Nephron progenitor cell (in vitro differentiated cells): ENCODE results near the gene AKR1D1.
"Not testable (repeated sequence)": the region's sequence is repeated elsewhere in the genome, so short reads cannot be mapped to it uniquely, and the experiment has no call there.

Experiments used
- DNase-seq: peaks from one replicate; pipeline ENCODE4 v3.0.0; 2021
- H3K27ac Mint-ChIP-seq: 2 replicates; pipeline ENCODE4 v1.8.0; 2021; ENCODE audit warnings: mild to moderate bottlenecking, moderate library complexity, mixed read lengths
- H3K27me3 Mint-ChIP-seq: 2 replicates; pipeline ENCODE4 v1.8.0; 2021; ENCODE audit warnings: mild to moderate bottlenecking, low read depth, mixed read lengths; ENCODE audit not compliant: poor library complexity
- H3K36me3 Mint-ChIP-seq: 2 replicates; pipeline ENCODE4 v1.8.0; 2021; ENCODE audit warnings: low read depth, mixed read lengths
- H3K4me1 Mint-ChIP-seq: 2 replicates; pipeline ENCODE4 v1.8.0; 2021; ENCODE audit warnings: mixed read lengths
- H3K4me3 Mint-ChIP-seq: 2 replicates; pipeline ENCODE4 v1.8.0; 2021; ENCODE audit warnings: mild to moderate bottlenecking, moderate library complexity, mixed read lengths
- H3K9me3 Mint-ChIP-seq: 2 replicates; pipeline ENCODE4 v1.8.0; 2021; ENCODE audit warnings: mild to moderate bottlenecking, moderate library complexity, mixed read lengths
- CTCF ChIP-seq: fragments of 200-600 bp; sonication (generic); IDR thresholded peaks from 2 replicates; pipeline ENCODE4 v1.5.0; 2021; ENCODE audit warnings: antibody characterized with exemption

The AKR1D1 gene

DNA sequence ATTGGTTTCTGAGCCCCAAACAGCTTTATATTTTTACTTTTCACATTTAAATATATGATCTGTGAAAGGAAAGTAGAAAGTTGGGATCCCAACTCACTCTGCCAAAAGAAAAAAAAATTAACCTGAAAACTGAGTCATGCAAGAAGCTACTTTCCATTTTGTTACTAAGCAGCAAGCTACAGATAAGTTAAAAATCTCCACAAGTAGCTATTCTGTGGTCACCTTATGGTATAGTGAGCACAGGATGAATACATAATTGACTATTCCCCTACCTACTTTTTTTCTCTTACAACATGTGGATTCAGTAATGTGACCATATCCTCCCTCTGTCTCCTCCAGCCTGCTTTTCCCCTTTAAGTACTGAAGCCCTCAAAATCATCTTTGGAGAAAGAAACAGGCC, 44.1 kb upstream of the AKR1D1 start:
- peaks cover 23% of the 10 kb centered on the region for H3K9me3 Mint-ChIP-seq
- peaks cover 13% of the 10 kb centered on the region for H3K36me3 Mint-ChIP-seq

DNA sequence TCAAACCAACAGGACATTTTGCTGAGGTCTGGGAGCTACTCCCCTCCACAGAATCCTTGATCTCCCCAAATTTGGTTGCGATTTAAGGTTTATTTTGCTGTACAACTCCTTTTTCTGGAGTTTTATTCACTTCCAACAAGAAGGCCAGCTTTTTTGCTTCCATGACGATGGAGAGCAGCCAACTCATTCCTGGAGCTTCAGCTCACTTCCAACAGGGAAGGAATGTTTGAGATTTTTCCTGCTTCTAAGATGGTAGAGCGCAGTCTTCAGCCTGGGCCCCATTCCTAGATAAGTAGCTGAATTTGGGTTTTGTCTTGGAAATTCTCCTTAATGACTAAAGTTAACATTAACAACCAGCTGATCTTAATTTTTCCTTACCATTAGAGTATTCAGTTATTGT, 43.5 kb upstream of the AKR1D1 start:
- Mint-ChIP-seq H3K27me3 (peaks cover 5% of the 10 kb centered on the region), H3K4me1 (no peaks in the 10 kb centered on the region), H3K36me3 (peaks cover 13% of the 10 kb centered on the region), H3K9me3 (peaks cover 26% of the 10 kb centered on the region), H3K4me3 (no peak overlapping the region), H3K27ac (no peak overlapping the region)
- TF ChIP-seq CTCF = no peak
- no peak for DNase-seq

More for the DNA sequence above, 44.1 kb upstream of the AKR1D1 start:
- DNase-seq = no peak
- Mint-ChIP-seq H3K27ac (no peak overlapping the region), H3K27me3 (peaks cover 5% of the 10 kb centered on the region), H3K4me3 (no peak overlapping the region), H3K4me1 (no peaks in the 10 kb centered on the region)
- TF ChIP-seq CTCF = no peak

- TF ChIP-seq CTCF = no peak
- H3K36me3 Mint-ChIP-seq = peaks cover 13% of the 10 kb centered on the region
- H3K9me3 Mint-ChIP-seq = peaks cover 28% of the 10 kb centered on the region
- peaks cover 5% of the 10 kb centered on the region for H3K27me3 Mint-ChIP-seq
- DNase-seq = no peak
- H3K4me1 Mint-ChIP-seq = no peaks in the 10 kb centered on the region
- H3K27ac Mint-ChIP-seq = no peak overlapping the region
- no peak overlapping the region for H3K4me3 Mint-ChIP-seq
Observed at GRCh38 chr7:138033241-138033640, 43.0 kb upstream of the AKR1D1 start.

DNA sequence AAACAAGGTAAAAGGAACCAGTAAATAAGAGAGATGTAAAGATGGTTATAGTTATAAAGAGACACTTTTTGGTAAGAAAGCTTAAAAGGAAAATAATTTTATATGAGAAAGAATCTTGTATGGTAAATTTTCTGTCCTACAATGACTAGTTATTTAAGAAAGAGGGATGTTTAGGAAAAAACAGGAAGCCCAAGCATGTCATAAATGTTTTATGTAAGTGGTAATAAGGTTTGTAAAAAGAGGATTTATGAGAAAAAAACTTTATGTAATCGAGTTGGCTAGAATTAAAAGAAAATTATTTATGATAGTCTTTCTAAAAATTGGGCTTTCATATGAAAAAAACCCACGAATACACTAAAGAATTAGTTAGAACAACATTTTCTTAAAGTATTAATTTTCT, 40.1 kb upstream of the AKR1D1 start:
- H3K36me3 Mint-ChIP-seq = peaks cover 13% of the 10 kb centered on the region
- peaks cover 5% of the 10 kb centered on the region for H3K27me3 Mint-ChIP-seq
- TF ChIP-seq CTCF = no peak
- no peaks in the 10 kb centered on the region for H3K4me1 Mint-ChIP-seq
- DNase-seq = no peak
- no peak overlapping the region for H3K4me3 Mint-ChIP-seq
- no peak overlapping the region for H3K27ac Mint-ChIP-seq
- peaks cover 53% of the 10 kb centered on the region for H3K9me3 Mint-ChIP-seq

DNA sequence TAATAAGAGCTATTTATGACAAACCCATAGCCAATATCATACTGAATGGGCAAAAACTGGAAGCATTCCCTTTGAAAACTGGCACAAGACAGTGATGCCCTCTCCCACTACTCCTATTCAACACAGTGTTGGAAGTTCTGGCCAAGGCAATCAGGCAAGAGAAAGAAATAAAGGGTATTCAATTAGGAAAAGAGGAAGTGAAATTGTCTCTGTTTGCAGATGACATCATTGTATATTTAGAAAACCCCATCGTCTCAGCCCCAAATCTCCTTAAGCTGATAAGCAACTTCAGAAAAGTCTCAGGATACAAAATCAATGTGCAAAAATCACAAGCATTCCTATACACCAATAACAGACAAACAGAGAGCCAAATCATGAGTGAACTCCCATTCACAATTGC, 36.2 kb upstream of the AKR1D1 start:
- H3K9me3 Mint-ChIP-seq = peaks cover 49% of the 10 kb centered on the region
- H3K27ac Mint-ChIP-seq, DNase-seq, H3K27me3 Mint-ChIP-seq, H3K4me3 Mint-ChIP-seq, H3K4me1 Mint-ChIP-seq, H3K36me3 Mint-ChIP-seq: not testable (repeated sequence)

GRCh38 chr7:138044897-138045296, 31.4 kb upstream of the AKR1D1 start:
- Mint-ChIP-seq H3K9me3 (peaks cover 13% of the 10 kb centered on the region), H3K36me3 (no peaks in the 10 kb centered on the region), H3K4me3 (no peak overlapping the region), H3K4me1 (peaks cover 11% of the 10 kb centered on the region), H3K27me3 (peaks cover 4% of the 10 kb centered on the region), H3K27ac (no peak overlapping the region)
- no peak for TF ChIP-seq CTCF
- no peak for DNase-seq
